Right atrium auricular region (tissue), 2 donors: Measurements from ENCODE around the gene GPBAR1. TPM values are rescaled to one million over a fixed set of nuclear protein-coding genes. Genes with fewer than 3 reads are reported as not detected.

ENCODE experiments used
- DNase-seq: peaks from one replicate; pipeline ENCODE4 v3.0.0-alpha.2; 2019; ENCODE audit warnings: low spot score
- H3K27ac ChIP-seq, 2 donors: fragments of 200-600 bp; sonication (generic); 1 replicate in 1 of 2; 2 replicates in 1 of 2; pipeline ENCODE4 v1.5.1; 2016 to 2019
- H3K27me3 ChIP-seq, 2 donors: fragments of 200-600 bp; sonication (generic); one replicate each; pipeline versions ENCODE4 v1.5.1 to v1.6.0; 2017 to 2019
- H3K36me3 ChIP-seq: fragments of 200-600 bp; sonication (generic); one replicate; pipeline ENCODE4 v1.5.1; 2016
- H3K4me1 ChIP-seq, 2 donors: fragments of 200-600 bp; sonication (generic); one replicate each; pipeline versions ENCODE4 v1.5.1 to v1.6.0; 2017 to 2019
- H3K4me3 ChIP-seq, 2 donors: fragments of 200-600 bp; sonication (generic); 1 replicate in 1 of 2; 2 replicates in 1 of 2; pipeline ENCODE4 v1.5.1; 2017 to 2019; ENCODE audit warnings: mild to moderate bottlenecking in 1 of 2, moderate library complexity in 1 of 2
- H3K9me3 ChIP-seq, 2 donors: fragments of 200-600 bp; sonication (generic); one replicate each; pipeline ENCODE4 v1.5.1; 2019
- CTCF ChIP-seq, 2 donors: fragments of 200-600 bp; sonication (generic); IDR thresholded peaks; one replicate each; pipeline ENCODE4 v1.5.1; 2019; ENCODE audit warnings: antibody characterized with exemption in 2 of 2
- total RNA-seq, 2 donors: library from RNA; depleted of rRNA; stranded (reverse); fragments of >200 nt; gene quantifications; one replicate each; pipeline ENCODE4 v1.1.0, GENCODE V29; 2016

The GPBAR1 gene
- total RNA-seq, 2 donors from 2014 or later, result 1.9 to 10.7 TPM

GRCh38 chr2:218234521-218234920 is 26.3 kb upstream of the GPBAR1 start:
- peaks cover 97% of the 10 kb centered on the region for H3K36me3 ChIP-seq
- no peak for DNase-seq
- no peak overlapping the region for H3K27ac ChIP-seq
- H3K4me3 ChIP-seq, result no peak overlapping the region
- H3K9me3 ChIP-seq, result no peaks in the 10 kb centered on the region
- no peak for TF ChIP-seq CTCF (IDR thresholded peaks at IDR 0.05)
- no peaks in the 10 kb centered on the region for H3K27me3 ChIP-seq
- H3K4me1 ChIP-seq, result peaks cover 0 to 17% of the 10 kb centered on the region in 2 donors

- TF ChIP-seq CTCF (IDR thresholded peaks at IDR 0.05), result no peak
- no peak for DNase-seq
- peaks cover 0 to 12% of the 10 kb centered on the region in 2 donors for H3K4me1 ChIP-seq
- H3K9me3 ChIP-seq, result no peaks in the 10 kb centered on the region
- no peak overlapping the region for H3K4me3 ChIP-seq
- H3K36me3 ChIP-seq, result peaks cover 97% of the 10 kb centered on the region
- no peaks in the 10 kb centered on the region for H3K27me3 ChIP-seq
- H3K27ac ChIP-seq, result no peak overlapping the region
These were observed 25.8 kb upstream of the GPBAR1 start for GRCh38 chr2:218235017-218235416.

- Histone ChIP-seq H3K27ac (no peak overlapping the region), H3K9me3 (no peaks in the 10 kb centered on the region), H3K4me1 (no peaks in the 10 kb centered on the region), H3K27me3 (no peaks in the 10 kb centered on the region), H3K4me3 (no peak overlapping the region), H3K36me3 (peaks cover 95% of the 10 kb centered on the region)
- no peak for DNase-seq
- no peak for TF ChIP-seq CTCF (IDR thresholded peaks at IDR 0.05)
These were observed 24.0 kb upstream of the GPBAR1 start for GRCh38 chr2:218236829-218237228.

DNA sequence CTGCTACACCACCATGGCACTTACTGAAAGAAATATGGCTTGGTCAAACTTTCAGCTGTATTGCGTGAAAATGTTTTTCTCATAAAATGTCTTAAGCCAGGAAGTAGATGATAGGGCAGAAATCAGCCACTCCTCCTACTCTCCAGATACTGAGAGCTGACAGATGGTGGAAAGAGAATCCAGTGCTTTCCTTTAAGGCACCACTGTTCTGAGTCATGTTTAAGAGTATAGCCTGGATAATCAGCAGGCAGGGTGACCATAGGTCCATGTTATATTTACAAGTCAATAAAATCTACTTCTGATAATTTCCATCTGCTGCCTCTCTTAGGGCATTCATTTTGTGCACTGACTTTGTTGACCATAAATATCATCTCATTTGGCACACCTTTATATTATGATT is 21.9 kb upstream of the GPBAR1 start:
- TF ChIP-seq CTCF (IDR thresholded peaks at IDR 0.05), result no peak
- no peaks in the 10 kb centered on the region for H3K9me3 ChIP-seq
- H3K36me3 ChIP-seq, result peaks cover 91% of the 10 kb centered on the region
- H3K4me1 ChIP-seq, result no peaks in the 10 kb centered on the region
- no peak for DNase-seq
- no peak overlapping the region for H3K4me3 ChIP-seq
- no peaks in the 10 kb centered on the region for H3K27me3 ChIP-seq
- no peak overlapping the region for H3K27ac ChIP-seq

- H3K36me3 ChIP-seq, result peaks cover 81% of the 10 kb centered on the region
These were observed 16.6 kb upstream of the GPBAR1 start for GRCh38 chr2:218244204-218244603.

More at GRCh38 chr2:218244204-218244603, 16.6 kb upstream of the GPBAR1 start:
- Histone ChIP-seq H3K4me3 (no peak overlapping the region), H3K9me3 (no peaks in the 10 kb centered on the region), H3K27me3 (no peaks in the 10 kb centered on the region), H3K4me1 (peaks cover 0 to 13% of the 10 kb centered on the region in 2 donors), H3K27ac (peak overlapping the region in 1 of 2 donors; percentile 15)
- no peak for TF ChIP-seq CTCF (IDR thresholded peaks at IDR 0.05)
- DNase-seq, result no peak
